ENCODE measurements around the gene SLC10A6. TPM values are rescaled to one million over a fixed set of nuclear protein-coding genes. Genes with fewer than 3 reads are reported as not detected.

Gene SLC10A6
- total RNA-seq, 6 experiments from 2014 or later: 0.17 to 0.26 (median 0.19) TPM; not detected in 3

DNA sequence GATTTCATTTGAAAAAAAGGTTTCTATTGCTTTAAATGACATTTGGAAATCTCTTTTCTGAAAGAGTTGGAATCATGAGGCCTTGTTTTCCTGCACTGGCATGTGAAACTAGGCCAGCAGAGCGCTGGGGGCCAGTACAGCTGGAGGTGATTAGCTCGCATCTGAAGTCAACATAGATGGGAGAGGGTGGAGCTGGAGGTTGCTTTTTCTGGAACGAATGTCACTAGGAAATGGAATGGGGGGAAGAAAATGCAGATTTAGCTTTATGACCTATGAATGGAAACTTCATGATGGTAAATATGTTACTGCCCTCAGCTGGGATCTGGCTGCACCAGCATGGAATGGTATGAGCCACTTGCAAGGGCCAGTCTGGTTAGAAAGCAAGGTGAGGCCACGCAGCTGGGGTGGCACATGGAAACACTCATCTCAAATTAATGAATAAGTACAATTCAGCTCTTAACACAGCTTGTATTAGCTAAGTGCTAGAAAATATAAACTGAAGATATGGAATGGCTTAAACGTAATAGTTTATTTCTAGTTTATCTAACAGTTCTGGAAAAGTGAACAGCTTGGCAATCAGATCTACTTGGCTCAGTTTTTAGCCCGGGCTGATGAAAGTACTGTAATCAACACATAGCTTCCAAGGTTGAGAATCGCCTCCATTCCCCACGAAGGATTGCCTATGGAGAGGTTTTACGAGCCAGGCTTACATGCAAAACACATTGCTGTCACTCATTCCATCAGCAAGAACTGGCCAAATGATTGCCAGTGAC is 32.5 kb downstream of the SLC10A6 start:
- H3K4me1 ChIP-seq: no peaks in the 10 kb centered on the region
- DNase-seq (no peak), ATAC-seq (no peak)
- no peak overlapping the region for H3K27ac ChIP-seq
- TF ChIP-seq, protein P1, sequence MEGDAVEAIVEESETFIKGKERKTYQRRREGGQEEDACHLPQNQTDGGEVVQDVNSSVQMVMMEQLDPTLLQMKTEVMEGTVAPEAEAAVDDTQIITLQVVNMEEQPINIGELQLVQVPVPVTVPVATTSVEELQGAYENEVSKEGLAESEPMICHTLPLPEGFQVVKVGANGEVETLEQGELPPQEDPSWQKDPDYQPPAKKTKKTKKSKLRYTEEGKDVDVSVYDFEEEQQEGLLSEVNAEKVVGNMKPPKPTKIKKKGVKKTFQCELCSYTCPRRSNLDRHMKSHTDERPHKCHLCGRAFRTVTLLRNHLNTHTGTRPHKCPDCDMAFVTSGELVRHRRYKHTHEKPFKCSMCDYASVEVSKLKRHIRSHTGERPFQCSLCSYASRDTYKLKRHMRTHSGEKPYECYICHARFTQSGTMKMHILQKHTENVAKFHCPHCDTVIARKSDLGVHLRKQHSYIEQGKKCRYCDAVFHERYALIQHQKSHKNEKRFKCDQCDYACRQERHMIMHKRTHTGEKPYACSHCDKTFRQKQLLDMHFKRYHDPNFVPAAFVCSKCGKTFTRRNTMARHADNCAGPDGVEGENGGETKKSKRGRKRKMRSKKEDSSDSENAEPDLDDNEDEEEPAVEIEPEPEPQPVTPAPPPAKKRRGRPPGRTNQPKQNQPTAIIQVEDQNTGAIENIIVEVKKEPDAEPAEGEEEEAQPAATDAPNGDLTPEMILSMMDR (IDR thresholded peaks at IDR 0.05): no peak
- H3K4me3 ChIP-seq: no peak overlapping the region
- WGBS (ENCODE audit: insufficient coverage, low coverage, low lambda C conversion rate, missing lambda C conversion rate): 68% methylated on average over 8 of the region's 9 CpGs
- H3K27me3 ChIP-seq: no peaks in the 10 kb centered on the region
- H3K9me3 ChIP-seq: no peaks in the 10 kb centered on the region
- no peaks in the 10 kb centered on the region for H3K36me3 ChIP-seq
- intact Hi-C loops (cut with DNase I): no loop called here

DNA sequence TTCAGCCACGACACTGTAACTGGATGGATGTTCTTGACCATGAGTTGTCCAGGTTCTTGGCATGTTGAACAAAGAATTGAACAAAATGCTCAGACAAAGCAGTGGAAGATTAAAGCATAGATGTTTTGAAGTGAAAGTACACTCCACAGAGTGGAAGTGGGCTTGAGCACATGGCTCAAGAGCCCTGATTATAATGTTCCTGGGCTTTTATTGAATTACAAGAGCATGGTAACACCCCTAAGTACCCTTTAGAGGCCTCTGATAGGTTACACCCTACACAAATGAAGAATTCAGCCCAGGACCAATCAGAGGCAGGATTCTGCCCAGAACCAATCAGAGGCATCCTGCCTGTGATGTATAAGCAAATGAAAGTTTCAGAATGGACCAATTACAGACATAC is 33.5 kb downstream of the SLC10A6 start:
- TF ChIP-seq, protein P1 (IDR thresholded peaks at IDR 0.05): no peak
- no peak for TF ChIP-seq POLR2A (IDR thresholded peaks at IDR 0.05)
- intact Hi-C loops (cut with DNase I): no loop called here
- Histone ChIP-seq H3K9me3 (no peaks in the 10 kb centered on the region), H3K4me3 (no peak overlapping the region), H3K27ac (no peak overlapping the region), H3K4me1 (no peaks in the 10 kb centered on the region), H3K27me3 (no peaks in the 10 kb centered on the region), H3K36me3 (no peaks in the 10 kb centered on the region)
- DNase-seq: no peak
- WGBS (ENCODE audit: insufficient coverage, low coverage, low lambda C conversion rate, missing lambda C conversion rate): 83% methylated on average over 1 of the region's 1 CpG
- ATAC-seq: no peak

DNA sequence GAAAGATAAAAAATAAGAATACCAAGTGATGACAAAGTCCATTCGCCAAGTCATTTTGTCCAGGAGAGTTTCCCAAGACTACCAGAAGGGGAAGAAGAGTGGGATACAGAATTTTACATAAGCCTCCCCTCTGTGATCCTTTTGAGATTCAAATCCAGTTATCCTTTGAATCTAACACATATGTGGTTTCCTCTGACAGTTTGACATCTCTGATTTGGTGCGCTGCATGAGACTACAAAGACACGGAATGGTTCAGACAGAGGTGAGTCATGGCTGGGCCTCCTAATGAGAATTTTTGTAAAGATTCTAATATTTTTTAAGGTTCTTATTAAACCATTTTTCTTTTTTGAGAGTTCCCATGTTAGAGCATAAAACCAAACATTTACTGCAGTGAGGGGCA is 38.3 kb downstream of the SLC10A6 start:
- no peak overlapping the region for H3K4me3 ChIP-seq
- no peak overlapping the region for H3K27ac ChIP-seq
- intact Hi-C loops (cut with DNase I): no loop called here
- ATAC-seq (no peak), DNase-seq (no peak)
- no peaks in the 10 kb centered on the region for H3K4me1 ChIP-seq
- no peaks in the 10 kb centered on the region for H3K36me3 ChIP-seq
- no peaks in the 10 kb centered on the region for H3K9me3 ChIP-seq
- TF ChIP-seq, protein P1 (IDR thresholded peaks at IDR 0.05): no peak
- TF ChIP-seq POLR2A (IDR thresholded peaks at IDR 0.05): no peak
- WGBS (ENCODE audit: insufficient coverage, low coverage, low lambda C conversion rate, missing lambda C conversion rate): 87% methylated on average over 3 of the region's 3 CpGs
- H3K27me3 ChIP-seq: no peaks in the 10 kb centered on the region

GRCh38 chr4:86809809-86810208 is 39.4 kb downstream of the SLC10A6 start:
- WGBS (ENCODE audit: insufficient coverage, low coverage, low lambda C conversion rate, missing lambda C conversion rate): 72% methylated on average over 3 of the region's 3 CpGs
- no peaks in the 10 kb centered on the region for H3K36me3 ChIP-seq
- DNase-seq (no peak), ATAC-seq (no peak)
- intact Hi-C loops (cut with DNase I): no loop called here
- H3K27me3 ChIP-seq: no peaks in the 10 kb centered on the region
- no peak overlapping the region for H3K4me3 ChIP-seq
- no peak overlapping the region for H3K27ac ChIP-seq
- TF ChIP-seq, protein P1 (IDR thresholded peaks at IDR 0.05): no peak
- TF ChIP-seq POLR2A (IDR thresholded peaks at IDR 0.05): no peak
- H3K4me1 ChIP-seq: no peaks in the 10 kb centered on the region
- H3K9me3 ChIP-seq: no peaks in the 10 kb centered on the region

Measured in right lobe of liver (tissue), 6 donors.